ENCODE measurements around the gene HHATL.

GRCh38 chr3:42685891-42686820 is 16.4 kb downstream of the HHATL start:
- TF ChIP-seq CTCF (IDR thresholded peaks at IDR 0.05) = no peak
- TF ChIP-seq ZFX (IDR thresholded peaks at IDR 0.05; ENCODE audit: borderline replicate concordance) = no peak
